GM13976 (cell line): ENCODE results near the gene CDK14.

Experiments used
- DNase-seq: peaks from one replicate; pipeline ENCODE4 v3.0.0; 2012; ENCODE audit warnings: low spot score
- in situ Hi-C: fragments of 300-500 bp; cut with MboI; formaldehyde crosslinking; loops from one replicate; pipeline ENCODE4 v1.12.0; 2022; ENCODE audit warnings: low sequenced_read_pairs, mixed read lengths, inconsistent platforms; ENCODE audit not compliant: unreplicated experiment
- TF ChIP-seq, protein P1 (sequence below): IDR thresholded peaks from 2 replicates; pipeline ENCODE4 v1.5.1; 2012; ENCODE audit warnings: borderline replicate concordance, mild to moderate bottlenecking; ENCODE audit not compliant: insufficient read depth; ENCODE audit errors: extremely low read depth, missing control alignments, control extremely low read depth

Gene CDK14

GRCh38 chr7:90660100-90660499 is 64.0 kb downstream of the CDK14 start:
- TF ChIP-seq, protein P1, sequence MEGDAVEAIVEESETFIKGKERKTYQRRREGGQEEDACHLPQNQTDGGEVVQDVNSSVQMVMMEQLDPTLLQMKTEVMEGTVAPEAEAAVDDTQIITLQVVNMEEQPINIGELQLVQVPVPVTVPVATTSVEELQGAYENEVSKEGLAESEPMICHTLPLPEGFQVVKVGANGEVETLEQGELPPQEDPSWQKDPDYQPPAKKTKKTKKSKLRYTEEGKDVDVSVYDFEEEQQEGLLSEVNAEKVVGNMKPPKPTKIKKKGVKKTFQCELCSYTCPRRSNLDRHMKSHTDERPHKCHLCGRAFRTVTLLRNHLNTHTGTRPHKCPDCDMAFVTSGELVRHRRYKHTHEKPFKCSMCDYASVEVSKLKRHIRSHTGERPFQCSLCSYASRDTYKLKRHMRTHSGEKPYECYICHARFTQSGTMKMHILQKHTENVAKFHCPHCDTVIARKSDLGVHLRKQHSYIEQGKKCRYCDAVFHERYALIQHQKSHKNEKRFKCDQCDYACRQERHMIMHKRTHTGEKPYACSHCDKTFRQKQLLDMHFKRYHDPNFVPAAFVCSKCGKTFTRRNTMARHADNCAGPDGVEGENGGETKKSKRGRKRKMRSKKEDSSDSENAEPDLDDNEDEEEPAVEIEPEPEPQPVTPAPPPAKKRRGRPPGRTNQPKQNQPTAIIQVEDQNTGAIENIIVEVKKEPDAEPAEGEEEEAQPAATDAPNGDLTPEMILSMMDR, result no peak
- no peak for DNase-seq
- in situ Hi-C loops, result no loop called here

DNA sequence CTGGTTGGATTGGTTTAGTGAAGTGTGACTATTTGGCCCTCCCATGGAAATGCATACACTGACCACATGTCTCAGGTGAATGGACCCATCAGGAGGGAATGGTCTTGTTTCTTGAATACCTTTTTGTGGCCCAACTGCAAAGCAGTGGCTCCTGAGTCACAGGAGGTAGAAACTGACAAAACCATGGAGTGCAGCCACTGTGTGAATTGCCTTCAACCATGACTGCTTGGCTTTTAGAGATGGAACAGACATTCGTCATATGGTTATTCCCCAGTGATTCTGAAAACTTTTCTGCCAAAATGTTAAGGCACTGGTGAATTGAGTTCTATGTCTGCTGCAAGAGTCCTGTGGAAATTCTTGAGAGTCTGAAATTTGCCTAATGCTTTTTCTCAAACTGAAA is 64.7 kb downstream of the CDK14 start:
- TF ChIP-seq, protein P1, result no peak
- in situ Hi-C loops, result no loop called here
- no peak for DNase-seq

GRCh38 chr7:90661290-90662151 is 65.4 kb downstream of the CDK14 start:
- in situ Hi-C loops, result no loop called here
- TF ChIP-seq, protein P1, result no peak
- no peak for DNase-seq

- TF ChIP-seq, protein P1, result no peak
- no peak for DNase-seq
- in situ Hi-C loops, result no loop called here
These were observed 67.1 kb downstream of the CDK14 start for GRCh38 chr7:90663176-90663575.

DNA sequence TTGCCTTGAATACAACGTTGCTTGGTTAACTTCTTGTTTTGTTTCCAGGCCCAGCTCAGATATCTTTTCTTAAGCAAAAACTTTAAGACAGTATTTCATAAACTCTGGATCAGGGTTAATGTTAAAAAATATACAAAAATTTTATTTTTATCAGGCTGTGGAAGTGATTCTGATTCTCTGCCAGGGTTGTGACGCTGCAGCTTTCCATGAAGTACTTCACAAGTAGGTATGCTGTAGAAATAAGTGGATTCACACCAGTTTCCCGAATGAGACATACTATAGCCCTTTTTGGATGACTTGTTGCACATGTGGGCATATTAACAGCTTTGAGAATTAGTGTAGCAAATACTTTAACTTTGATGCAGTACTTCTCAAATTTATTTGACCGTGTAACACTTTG is 70.1 kb downstream of the CDK14 start:
- no peak for DNase-seq
- TF ChIP-seq, protein P1, result no peak
- in situ Hi-C loops, result no loop called here

DNA sequence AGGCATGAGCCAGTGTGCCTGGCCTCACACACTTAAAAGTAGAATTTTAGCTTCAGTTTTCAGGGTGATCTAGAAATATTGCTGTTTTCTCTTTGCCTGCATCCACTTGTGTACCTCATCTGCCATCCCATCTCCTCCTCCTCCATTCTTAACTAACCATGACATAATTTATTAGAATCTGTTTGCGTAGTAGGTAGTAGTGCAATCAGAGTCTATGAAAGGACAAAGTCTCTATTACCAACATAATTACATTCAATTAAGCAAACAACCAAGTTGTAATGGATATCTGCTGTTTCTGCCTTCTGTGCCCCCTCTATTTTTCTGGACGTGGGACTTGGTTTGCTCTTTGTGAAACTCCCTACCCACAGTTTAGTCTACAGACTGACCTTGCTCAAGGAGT is 72.9 kb downstream of the CDK14 start:
- TF ChIP-seq, protein P1, result no peak
- no peak for DNase-seq
- in situ Hi-C loops, result no loop called here
